Osteoblast (primary cell): ENCODE measurements around the gene INPP4B. TPM values are rescaled to one million over a fixed set of nuclear protein-coding genes. Genes with fewer than 3 reads are reported as not detected.

ENCODE experiments used
- DNase-seq: peaks from one replicate; pipeline ENCODE4 v3.0.0; 2011; ENCODE audit warnings: low spot score, mixed read lengths; ENCODE audit not compliant: insufficient read length; ENCODE audit errors: missing footprints
- H2AFZ ChIP-seq: 2 replicates; pipeline ENCODE4 v1.6.0; 2011; ENCODE audit warnings: mild to moderate bottlenecking, low read length
- H3K27ac ChIP-seq: 2 replicates; pipeline ENCODE4 v1.5.1; 2011; ENCODE audit warnings: mild to moderate bottlenecking, low read depth, low read length, moderate library complexity
- H3K27me3 ChIP-seq: 2 replicates; pipeline ENCODE4 v1.6.0; 2012; ENCODE audit warnings: mild to moderate bottlenecking, control low read depth, inconsistent platforms, low read length, moderate library complexity; ENCODE audit not compliant: insufficient read depth
- H3K36me3 ChIP-seq: 2 replicates; pipeline ENCODE4 v1.5.1; 2011; ENCODE audit warnings: mild to moderate bottlenecking, low read length, control low read depth, moderate library complexity; ENCODE audit not compliant: insufficient read depth
- H3K4me1 ChIP-seq: 2 replicates; pipeline ENCODE4 v1.5.1; 2011; ENCODE audit warnings: mild to moderate bottlenecking, low read length, control low read depth, moderate library complexity; ENCODE audit not compliant: insufficient read depth
- H3K4me2 ChIP-seq: 2 replicates; pipeline ENCODE4 v1.6.0; 2011; ENCODE audit warnings: mild to moderate bottlenecking, low read length; ENCODE audit not compliant: insufficient read depth
- H3K4me3 ChIP-seq: fragments of 200-600 bp; sonication (generic); 3 replicates; pipeline ENCODE4 v1.5.1; 2012; ENCODE audit warnings: mild to moderate bottlenecking, low read length, inconsistent platforms; ENCODE audit not compliant: insufficient read depth
- H3K79me2 ChIP-seq: 2 replicates; pipeline ENCODE4 v1.6.0; 2012; ENCODE audit warnings: mild to moderate bottlenecking, low read length, control low read depth, inconsistent platforms; ENCODE audit not compliant: insufficient read depth
- H3K9me3 ChIP-seq: 2 replicates; pipeline ENCODE4 v1.5.1; 2011; ENCODE audit warnings: low read depth, low read length, control low read depth
- H4K20me1 ChIP-seq: 2 replicates; pipeline ENCODE4 v1.6.0; 2012; ENCODE audit warnings: mild to moderate bottlenecking, low read length, control low read depth; ENCODE audit not compliant: insufficient read depth
- total RNA-seq: library from RNA; depleted of rRNA; stranded (reverse); fragments of >200 nt; gene quantifications from 2 replicates; pipeline ENCODE4 v1.2.3, GENCODE V29; 2012
- TF ChIP-seq, protein P1 (sequence below): IDR thresholded peaks from 2 replicates; pipeline ENCODE4 v1.5.1; 2011; ENCODE audit warnings: mild to moderate bottlenecking, low read depth, low read length, moderate library complexity; ENCODE audit errors: extremely low read depth

Gene INPP4B
- total RNA-seq, 1 donor = 11.6 TPM

DNA sequence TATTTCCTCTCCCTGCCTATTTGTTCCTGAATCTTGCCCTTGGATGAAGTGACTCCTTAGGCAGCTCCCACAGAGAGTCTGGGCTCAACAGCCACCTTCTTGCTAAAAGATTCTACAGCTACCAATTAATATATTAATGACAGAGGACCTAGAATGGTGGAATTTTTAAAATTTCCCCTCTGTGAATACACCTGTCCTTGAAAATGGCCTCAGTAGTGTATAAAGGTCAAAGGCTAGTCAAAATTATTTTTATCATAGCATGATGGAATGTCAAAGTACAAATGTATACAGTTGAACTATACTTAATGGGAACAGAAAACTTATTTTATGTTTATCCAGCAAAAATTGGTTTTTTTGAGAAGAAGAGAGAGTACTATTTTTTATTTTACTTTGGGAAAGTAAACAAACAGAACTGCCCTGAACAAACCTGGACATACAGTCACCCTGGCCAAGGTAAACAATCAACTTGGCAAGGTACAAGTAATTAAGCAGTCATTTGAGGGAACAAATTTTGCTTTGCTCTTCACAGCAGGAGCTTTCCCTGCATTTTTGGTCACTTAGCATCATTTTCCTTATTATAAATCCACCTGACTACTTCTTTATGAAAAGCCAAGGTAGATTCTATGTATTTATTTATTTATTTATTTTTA is 250.8 kb downstream of the INPP4B start:
- Histone ChIP-seq H3K27ac (no peak overlapping the region), H4K20me1 (no peaks in the 10 kb centered on the region), H2AFZ (no peak overlapping the region), H3K9me3 (no peaks in the 10 kb centered on the region), H3K4me1 (no peaks in the 10 kb centered on the region), H3K4me3 (no peak overlapping the region), H3K36me3 (no peaks in the 10 kb centered on the region), H3K79me2 (no peaks in the 10 kb centered on the region), H3K4me2 (no peak overlapping the region), H3K27me3 (no peaks in the 10 kb centered on the region)
- TF ChIP-seq, protein P1, sequence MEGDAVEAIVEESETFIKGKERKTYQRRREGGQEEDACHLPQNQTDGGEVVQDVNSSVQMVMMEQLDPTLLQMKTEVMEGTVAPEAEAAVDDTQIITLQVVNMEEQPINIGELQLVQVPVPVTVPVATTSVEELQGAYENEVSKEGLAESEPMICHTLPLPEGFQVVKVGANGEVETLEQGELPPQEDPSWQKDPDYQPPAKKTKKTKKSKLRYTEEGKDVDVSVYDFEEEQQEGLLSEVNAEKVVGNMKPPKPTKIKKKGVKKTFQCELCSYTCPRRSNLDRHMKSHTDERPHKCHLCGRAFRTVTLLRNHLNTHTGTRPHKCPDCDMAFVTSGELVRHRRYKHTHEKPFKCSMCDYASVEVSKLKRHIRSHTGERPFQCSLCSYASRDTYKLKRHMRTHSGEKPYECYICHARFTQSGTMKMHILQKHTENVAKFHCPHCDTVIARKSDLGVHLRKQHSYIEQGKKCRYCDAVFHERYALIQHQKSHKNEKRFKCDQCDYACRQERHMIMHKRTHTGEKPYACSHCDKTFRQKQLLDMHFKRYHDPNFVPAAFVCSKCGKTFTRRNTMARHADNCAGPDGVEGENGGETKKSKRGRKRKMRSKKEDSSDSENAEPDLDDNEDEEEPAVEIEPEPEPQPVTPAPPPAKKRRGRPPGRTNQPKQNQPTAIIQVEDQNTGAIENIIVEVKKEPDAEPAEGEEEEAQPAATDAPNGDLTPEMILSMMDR = no peak
- DNase-seq = peak; percentile 11

DNA sequence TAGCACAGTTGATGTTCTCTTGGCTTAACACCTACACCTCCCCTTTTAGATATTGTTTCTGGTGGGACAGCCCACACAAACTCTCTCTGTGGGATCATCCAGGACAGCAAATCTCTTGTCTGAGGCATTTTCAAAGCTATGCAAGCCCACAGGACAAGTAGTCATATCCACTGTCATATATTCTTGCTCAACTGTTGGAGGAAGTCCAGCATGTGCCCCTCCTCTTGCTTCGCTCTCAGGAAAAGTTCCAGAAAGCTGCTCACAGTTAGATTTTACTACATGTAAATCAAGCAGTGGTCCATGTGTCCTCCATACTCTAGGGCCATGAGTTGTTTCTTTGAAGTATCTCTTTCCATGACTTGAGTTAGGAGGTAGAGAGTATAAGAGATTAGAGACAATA is 260.7 kb downstream of the INPP4B start:
- Histone ChIP-seq H3K4me1 (no peaks in the 10 kb centered on the region), H4K20me1 (no peaks in the 10 kb centered on the region), H3K27ac (no peak overlapping the region), H3K4me3 (no peak overlapping the region), H2AFZ (no peak overlapping the region), H3K4me2 (no peak overlapping the region), H3K27me3 (no peaks in the 10 kb centered on the region), H3K9me3 (no peaks in the 10 kb centered on the region), H3K36me3 (no peaks in the 10 kb centered on the region), H3K79me2 (no peaks in the 10 kb centered on the region)
- no peak for DNase-seq
- TF ChIP-seq, protein P1 = no peak

DNA sequence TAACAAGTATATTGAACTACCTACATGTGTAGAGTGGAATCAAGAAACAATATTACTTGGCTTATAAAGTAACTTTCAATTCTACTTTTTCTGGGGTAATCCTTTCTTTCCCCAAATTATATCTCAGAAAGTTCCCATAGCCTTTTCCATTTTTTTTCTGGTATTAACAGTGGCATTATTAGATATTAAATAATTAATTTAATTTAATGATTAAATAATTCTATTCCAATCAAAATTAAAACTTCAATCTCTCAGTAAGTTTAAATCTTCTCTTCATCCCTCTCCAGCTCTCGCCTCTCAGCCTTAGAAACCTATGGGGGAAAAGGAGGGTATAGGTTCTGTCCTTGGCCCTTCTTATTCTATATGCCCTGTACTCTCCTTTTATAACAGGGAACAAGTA is 262.4 kb downstream of the INPP4B start:
- H3K4me1 ChIP-seq = no peaks in the 10 kb centered on the region
- H2AFZ ChIP-seq = no peak overlapping the region
- H3K4me3 ChIP-seq = no peak overlapping the region
- no peak for DNase-seq
- no peaks in the 10 kb centered on the region for H3K9me3 ChIP-seq
- H3K4me2 ChIP-seq = no peak overlapping the region
- no peaks in the 10 kb centered on the region for H3K79me2 ChIP-seq
- H4K20me1 ChIP-seq = no peaks in the 10 kb centered on the region
- TF ChIP-seq, protein P1 = no peak
- H3K27ac ChIP-seq = no peak overlapping the region
- H3K27me3 ChIP-seq = no peaks in the 10 kb centered on the region
- no peaks in the 10 kb centered on the region for H3K36me3 ChIP-seq

DNA sequence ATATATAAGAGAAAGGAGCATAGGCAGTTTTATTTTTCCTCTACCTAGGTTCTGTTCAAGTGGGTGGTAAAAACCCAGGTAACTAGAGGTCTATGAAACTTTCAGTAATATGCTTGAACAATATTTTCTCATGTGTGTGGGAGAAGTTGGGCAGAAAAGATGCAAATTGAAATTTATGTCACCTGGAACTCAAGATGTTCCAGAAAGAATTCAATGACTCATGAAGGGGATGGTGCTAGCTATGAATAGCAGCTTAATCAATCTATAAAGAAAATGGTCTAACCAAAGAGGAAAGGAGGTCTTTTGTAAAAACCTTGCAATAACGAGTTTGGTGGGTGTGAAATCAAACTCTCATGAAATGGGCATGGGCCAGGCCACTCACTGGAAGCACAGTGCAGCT is 263.8 kb downstream of the INPP4B start:
- Histone ChIP-seq H3K9me3 (no peaks in the 10 kb centered on the region), H3K36me3 (no peaks in the 10 kb centered on the region), H3K79me2 (no peaks in the 10 kb centered on the region), H3K4me2 (no peak overlapping the region), H3K4me1 (no peaks in the 10 kb centered on the region), H3K27me3 (no peaks in the 10 kb centered on the region), H3K27ac (no peak overlapping the region), H2AFZ (no peak overlapping the region), H3K4me3 (no peak overlapping the region), H4K20me1 (no peaks in the 10 kb centered on the region)
- DNase-seq = no peak
- TF ChIP-seq, protein P1 = no peak
